ENCODE measurements around the gene SOX1.

DNA sequence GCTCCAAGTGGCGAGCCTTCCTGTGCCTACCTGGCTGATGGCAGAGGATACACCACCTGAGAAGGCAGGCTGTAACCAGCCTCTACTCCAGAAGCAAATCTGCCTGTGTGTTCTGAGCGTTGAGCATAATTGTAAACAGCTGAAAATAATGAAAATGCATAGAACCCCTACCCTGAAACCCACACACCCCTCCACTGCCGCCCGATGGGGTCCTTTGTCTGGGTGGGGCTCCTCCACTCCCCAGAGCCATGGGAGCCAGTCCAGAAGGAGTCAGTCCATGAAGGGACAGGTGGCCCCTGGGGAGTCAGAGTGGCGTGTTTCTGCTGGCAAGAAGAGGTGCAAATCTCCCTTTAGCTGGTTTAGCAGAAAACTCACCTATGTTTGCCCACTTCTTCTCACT lies 8.0 kb upstream of the SOX1 start:
- TF ChIP-seq POLR2A (IDR thresholded peaks at IDR 0.05), result no peak
- TF ChIP-seq, protein P1, sequence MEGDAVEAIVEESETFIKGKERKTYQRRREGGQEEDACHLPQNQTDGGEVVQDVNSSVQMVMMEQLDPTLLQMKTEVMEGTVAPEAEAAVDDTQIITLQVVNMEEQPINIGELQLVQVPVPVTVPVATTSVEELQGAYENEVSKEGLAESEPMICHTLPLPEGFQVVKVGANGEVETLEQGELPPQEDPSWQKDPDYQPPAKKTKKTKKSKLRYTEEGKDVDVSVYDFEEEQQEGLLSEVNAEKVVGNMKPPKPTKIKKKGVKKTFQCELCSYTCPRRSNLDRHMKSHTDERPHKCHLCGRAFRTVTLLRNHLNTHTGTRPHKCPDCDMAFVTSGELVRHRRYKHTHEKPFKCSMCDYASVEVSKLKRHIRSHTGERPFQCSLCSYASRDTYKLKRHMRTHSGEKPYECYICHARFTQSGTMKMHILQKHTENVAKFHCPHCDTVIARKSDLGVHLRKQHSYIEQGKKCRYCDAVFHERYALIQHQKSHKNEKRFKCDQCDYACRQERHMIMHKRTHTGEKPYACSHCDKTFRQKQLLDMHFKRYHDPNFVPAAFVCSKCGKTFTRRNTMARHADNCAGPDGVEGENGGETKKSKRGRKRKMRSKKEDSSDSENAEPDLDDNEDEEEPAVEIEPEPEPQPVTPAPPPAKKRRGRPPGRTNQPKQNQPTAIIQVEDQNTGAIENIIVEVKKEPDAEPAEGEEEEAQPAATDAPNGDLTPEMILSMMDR (IDR thresholded peaks at IDR 0.05), result no peak
